ENCODE data around the gene ZRANB1.
"Not testable (repeated sequence)": the region's sequence is repeated elsewhere in the genome, so short reads cannot be mapped to it uniquely, and the experiment has no call there.

Gene ZRANB1

DNA sequence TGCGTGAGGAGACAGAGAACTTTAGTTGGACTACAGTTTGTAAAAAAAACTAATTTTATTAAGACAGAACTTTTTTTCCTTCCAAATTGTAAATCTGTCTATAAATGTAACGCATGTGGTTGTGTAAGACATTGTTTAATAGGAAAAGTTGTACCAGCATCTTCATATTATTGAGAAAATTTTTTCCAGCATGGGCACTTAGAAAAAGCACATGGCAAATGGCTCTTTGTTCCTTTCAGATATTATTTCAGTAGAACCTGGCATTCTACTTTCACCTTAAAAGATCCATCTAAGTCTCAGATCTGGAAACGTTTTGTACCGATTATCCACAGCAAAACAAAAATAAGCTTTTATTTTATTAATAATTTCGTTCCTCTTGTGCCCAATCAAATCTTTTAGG is 43.2 kb downstream of the ZRANB1 start:
- no peaks in the 10 kb centered on the region for H3K9me3 Mint-ChIP-seq
- no peaks in the 10 kb centered on the region for H3K27me3 Mint-ChIP-seq
- H3K4me1 Mint-ChIP-seq (ENCODE audit: low read depth) = peaks cover 26% of the 10 kb centered on the region
- H3K4me3 Mint-ChIP-seq = no peak overlapping the region
- H3K27ac Mint-ChIP-seq = no peak overlapping the region
- peaks cover 96% of the 10 kb centered on the region for H3K36me3 Mint-ChIP-seq (ENCODE audit: low read depth)
- intact Hi-C loops (cut with micrococcal nuclease) = loop anchor here (10.0 kb wide), 2 partner anchors 50 to 750 kb away; no protein-coding TSS in a partner anchor

- Mint-ChIP-seq H3K27me3 (no peaks in the 10 kb centered on the region), H3K4me3 (no peak overlapping the region), H3K36me3 (ENCODE audit: low read depth) (peaks cover 100% of the 10 kb centered on the region), H3K27ac (no peak overlapping the region), H3K4me1 (ENCODE audit: low read depth) (peaks cover 24% of the 10 kb centered on the region), H3K9me3 (no peaks in the 10 kb centered on the region)
- intact Hi-C loops (cut with micrococcal nuclease) = loop anchor here (10.0 kb wide), 2 partner anchors 53 to 747 kb away; no protein-coding TSS in a partner anchor
Measured at GRCh38 chr10:124987788-124988187, 45.9 kb downstream of the ZRANB1 start.

DNA sequence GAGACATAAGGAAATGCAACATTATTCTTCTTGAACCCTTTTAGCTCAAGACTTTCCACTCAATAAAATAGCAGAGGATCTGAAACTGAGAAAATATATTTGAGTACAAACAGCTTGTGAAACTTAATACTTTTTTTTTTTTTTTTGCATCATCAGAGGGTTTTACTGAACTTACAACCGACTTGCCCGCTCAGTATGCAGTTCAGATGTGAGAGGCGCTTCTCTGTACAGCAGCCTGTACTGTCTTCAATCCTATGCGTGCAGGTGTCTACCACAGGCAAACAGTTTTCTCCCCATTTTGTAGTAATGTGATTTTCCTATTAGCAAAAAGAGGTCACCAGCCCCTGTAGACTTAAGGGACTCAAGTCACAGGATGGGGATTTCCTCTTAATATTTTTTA is 46.8 kb downstream of the ZRANB1 start:
- peaks cover 15% of the 10 kb centered on the region for H3K4me1 Mint-ChIP-seq (ENCODE audit: low read depth)
- peaks cover 100% of the 10 kb centered on the region for H3K36me3 Mint-ChIP-seq (ENCODE audit: low read depth)
- H3K4me3 Mint-ChIP-seq, H3K27me3 Mint-ChIP-seq, H3K9me3 Mint-ChIP-seq, H3K27ac Mint-ChIP-seq: not testable (repeated sequence)
- intact Hi-C loops (cut with micrococcal nuclease) = loop anchor here (10.0 kb wide), 2 partner anchors 54 to 746 kb away; no protein-coding TSS in a partner anchor

DNA sequence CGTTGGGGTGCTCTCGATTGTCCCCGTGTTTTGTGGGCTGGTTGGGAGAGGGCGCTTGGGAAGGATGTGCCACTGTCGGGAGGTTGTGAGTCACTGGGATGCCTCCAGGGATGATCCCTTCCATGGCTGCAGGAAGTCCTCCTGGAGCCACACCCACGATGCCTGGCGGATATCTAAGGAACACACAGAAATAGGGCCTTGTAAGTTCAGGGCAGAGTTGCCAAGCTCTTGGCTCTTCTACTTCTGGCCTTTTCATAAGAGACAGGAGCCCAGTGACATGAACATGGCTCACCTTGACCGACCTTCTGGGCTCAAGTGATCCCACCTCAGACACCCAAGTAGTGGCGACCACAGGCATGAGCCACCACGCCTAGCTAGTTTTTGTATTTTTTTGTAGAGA is 47.6 kb downstream of the ZRANB1 start:
- Mint-ChIP-seq H3K27ac (no peak overlapping the region), H3K36me3 (ENCODE audit: low read depth) (peaks cover 100% of the 10 kb centered on the region), H3K27me3 (no peaks in the 10 kb centered on the region), H3K4me3 (no peak overlapping the region), H3K9me3 (no peaks in the 10 kb centered on the region), H3K4me1 (ENCODE audit: low read depth) (peaks cover 9% of the 10 kb centered on the region)
- intact Hi-C loops (cut with micrococcal nuclease) = loop anchor here (10.0 kb wide), 2 partner anchors 55 to 745 kb away; no protein-coding TSS in a partner anchor

DNA sequence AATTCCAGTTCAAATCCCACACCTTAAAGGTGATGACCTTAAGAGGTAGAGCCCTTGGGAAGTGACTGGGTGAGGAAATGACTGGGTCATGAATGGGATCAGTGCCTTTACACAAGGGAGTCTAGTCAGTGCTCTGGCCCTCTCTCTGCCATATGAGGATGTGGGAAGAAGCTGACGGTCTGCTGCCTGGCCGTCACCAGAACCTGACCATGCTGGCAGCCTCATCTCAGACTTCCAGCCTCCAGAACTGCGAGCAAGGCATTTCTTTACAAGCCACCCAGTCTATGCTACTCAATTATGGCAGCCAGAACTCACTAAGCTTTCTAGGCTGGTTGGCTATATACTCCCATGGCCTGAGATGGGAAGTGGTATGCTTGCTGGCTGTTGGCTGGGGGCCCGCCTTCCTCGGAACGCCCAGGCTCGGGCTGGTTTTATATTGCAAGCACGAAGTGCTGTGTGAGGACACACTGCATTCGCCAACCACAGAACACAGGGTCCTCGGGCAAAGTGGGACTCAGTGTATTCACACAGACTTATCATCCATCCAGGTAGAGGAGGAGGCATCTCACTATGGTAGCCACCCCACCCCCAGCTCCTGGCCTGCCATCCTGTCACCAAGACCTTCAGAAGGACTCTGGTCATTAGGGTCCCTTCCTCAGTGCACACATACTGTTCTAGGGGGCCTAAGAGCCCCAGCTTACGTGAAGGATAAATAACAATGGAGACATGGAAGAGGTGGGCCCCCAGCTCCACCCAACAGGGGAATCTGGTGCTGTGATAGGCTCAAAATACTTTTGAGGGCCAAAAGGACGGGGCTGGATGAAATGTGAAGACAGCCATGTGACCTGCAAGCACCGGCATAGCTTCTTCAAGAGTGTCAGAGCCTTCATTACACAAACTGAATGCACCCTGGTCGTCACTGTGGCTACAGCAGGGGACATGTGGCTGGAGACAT is 49.0 kb downstream of the ZRANB1 start:
- Mint-ChIP-seq H3K9me3 (no peaks in the 10 kb centered on the region), H3K27me3 (no peaks in the 10 kb centered on the region), H3K36me3 (ENCODE audit: low read depth) (peaks cover 100% of the 10 kb centered on the region), H3K4me1 (ENCODE audit: low read depth) (peaks cover 4% of the 10 kb centered on the region), H3K27ac (no peak overlapping the region), H3K4me3 (no peak overlapping the region)
- intact Hi-C loops (cut with micrococcal nuclease) = no loop called here

DNA sequence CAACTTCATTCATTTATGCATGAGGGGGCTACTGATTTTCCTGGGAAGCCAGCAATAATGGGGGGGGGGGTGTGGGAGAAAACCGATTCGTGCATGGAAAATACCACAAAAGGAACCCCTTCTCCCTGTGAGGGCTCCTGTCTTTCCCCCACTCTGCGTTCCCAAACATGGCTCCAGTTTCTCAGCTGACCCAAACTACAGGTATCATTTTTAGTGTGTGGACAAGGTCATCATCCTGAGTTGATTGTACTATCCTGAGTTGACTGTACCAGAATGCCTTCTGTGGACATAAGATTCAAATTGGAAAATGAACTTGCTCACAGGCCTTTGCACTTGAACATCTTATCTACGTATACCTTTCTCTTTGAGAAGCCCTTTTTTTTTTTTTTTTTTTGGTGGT is 49.9 kb downstream of the ZRANB1 start:
- H3K9me3 Mint-ChIP-seq = no peaks in the 10 kb centered on the region
- no peak overlapping the region for H3K4me3 Mint-ChIP-seq
- no peak overlapping the region for H3K27ac Mint-ChIP-seq
- intact Hi-C loops (cut with micrococcal nuclease) = no loop called here
- H3K27me3 Mint-ChIP-seq = no peaks in the 10 kb centered on the region
- H3K4me1 Mint-ChIP-seq (ENCODE audit: low read depth) = peaks cover 4% of the 10 kb centered on the region
- peaks cover 100% of the 10 kb centered on the region for H3K36me3 Mint-ChIP-seq (ENCODE audit: low read depth)

DNA sequence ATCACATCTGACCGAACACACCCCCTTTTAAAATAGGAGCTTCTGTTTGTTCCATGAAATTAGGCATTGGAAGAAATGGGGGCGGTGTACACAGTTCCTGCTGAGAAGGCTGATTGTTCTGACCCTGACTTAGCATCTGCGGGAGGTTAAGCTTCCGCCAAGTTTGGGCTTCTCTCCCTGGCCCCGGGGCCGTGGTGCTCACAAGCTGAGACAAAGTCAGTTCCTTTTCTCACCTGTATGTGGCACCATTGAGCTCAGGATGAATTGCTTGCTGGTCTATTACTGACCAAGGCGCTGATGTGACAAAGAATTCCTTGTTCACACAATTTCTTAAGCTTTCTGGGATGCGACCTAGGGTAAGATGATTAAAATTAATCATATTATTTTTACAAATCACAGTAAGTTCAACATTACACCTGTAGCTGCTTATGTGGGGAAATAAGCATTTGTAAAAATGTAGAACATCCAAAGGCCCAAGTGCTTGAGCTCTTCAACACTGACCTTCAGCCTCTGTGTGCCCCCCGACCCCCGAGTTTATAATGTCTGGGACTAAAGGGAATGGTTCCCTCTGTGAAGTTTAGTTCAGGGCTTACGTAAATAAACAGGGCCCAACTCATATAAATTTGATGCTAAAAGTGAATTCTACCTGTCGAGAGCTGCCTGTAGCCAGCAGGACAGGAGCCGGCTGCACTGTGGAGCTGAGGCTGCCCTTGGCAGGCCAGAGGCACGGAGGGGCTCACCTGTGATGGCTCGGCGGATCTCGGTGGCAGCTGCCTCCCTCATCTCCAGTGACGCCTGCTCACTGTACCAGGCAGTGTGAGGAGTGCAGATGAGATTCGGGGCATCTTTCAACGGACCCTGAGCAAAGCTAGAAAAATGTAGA is 50.8 kb downstream of the ZRANB1 start:
- no peak overlapping the region for H3K4me3 Mint-ChIP-seq
- H3K27ac Mint-ChIP-seq = no peak overlapping the region
- H3K4me1 Mint-ChIP-seq (ENCODE audit: low read depth) = peaks cover 4% of the 10 kb centered on the region
- intact Hi-C loops (cut with micrococcal nuclease) = no loop called here
- H3K27me3 Mint-ChIP-seq = no peaks in the 10 kb centered on the region
- no peaks in the 10 kb centered on the region for H3K9me3 Mint-ChIP-seq
- H3K36me3 Mint-ChIP-seq (ENCODE audit: low read depth) = peaks cover 100% of the 10 kb centered on the region

GRCh38 chr10:124993345-124993708 is 51.4 kb downstream of the ZRANB1 start:
- H3K27me3 Mint-ChIP-seq = no peaks in the 10 kb centered on the region

GRCh38 chr10:124993736-124994451 is 52.0 kb downstream of the ZRANB1 start:
- Mint-ChIP-seq H3K4me3 (no peak overlapping the region), H3K4me1 (ENCODE audit: low read depth) (peaks cover 4% of the 10 kb centered on the region), H3K36me3 (ENCODE audit: low read depth) (peaks cover 100% of the 10 kb centered on the region), H3K27me3 (no peaks in the 10 kb centered on the region), H3K27ac (no peak overlapping the region), H3K9me3 (no peaks in the 10 kb centered on the region)
- intact Hi-C loops (cut with micrococcal nuclease) = no loop called here

More at GRCh38 chr10:124993345-124993708, 51.4 kb downstream of the ZRANB1 start:
- no peak overlapping the region for H3K27ac Mint-ChIP-seq
- peaks cover 4% of the 10 kb centered on the region for H3K4me1 Mint-ChIP-seq (ENCODE audit: low read depth)
- no peak overlapping the region for H3K4me3 Mint-ChIP-seq
- H3K9me3 Mint-ChIP-seq = no peaks in the 10 kb centered on the region
- peaks cover 100% of the 10 kb centered on the region for H3K36me3 Mint-ChIP-seq (ENCODE audit: low read depth)
- intact Hi-C loops (cut with micrococcal nuclease) = no loop called here

DNA sequence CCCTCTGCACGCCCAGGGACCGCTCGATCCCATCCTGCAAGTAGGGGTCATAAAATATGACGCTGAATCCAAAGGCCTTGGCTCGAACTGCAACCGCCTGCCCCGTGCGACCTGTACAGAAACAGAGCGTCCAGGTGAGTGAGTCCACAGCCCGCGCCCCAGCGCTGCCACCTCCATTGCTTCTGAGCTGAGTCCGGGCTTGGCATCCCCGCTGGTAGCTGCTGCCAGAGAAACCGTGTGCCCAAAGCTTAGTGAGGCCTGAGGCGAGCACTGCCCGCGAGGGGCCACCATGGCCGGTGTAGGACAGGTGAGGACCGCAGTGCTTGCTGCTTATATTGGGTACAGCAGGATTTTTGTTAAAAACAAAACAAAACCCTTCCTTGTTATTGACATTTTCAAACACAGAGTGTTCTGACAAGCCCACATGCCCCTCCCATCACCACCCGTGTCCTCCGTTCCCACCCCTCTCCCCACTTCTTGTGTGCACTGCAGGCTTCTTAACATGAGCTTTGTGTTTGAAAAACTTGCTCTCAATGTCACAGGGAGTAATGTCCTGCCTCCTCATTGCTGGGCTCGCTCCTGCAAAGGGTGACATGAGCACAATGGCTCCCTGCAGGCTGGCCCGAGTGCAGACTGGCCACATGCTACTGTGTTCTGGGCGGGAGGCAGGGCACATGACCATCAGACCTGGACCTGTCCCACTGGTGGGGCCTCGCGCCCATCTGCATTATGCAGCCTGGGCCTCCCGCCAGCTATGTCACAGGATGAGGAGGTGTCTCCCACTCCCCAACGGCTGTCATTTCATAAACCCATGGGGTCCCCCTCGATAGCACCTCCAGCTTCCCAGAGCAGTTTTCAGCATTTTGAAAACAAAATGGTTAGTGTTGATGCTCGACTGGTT is 52.9 kb downstream of the ZRANB1 start:
- Mint-ChIP-seq H3K4me3 (no peak overlapping the region), H3K9me3 (no peaks in the 10 kb centered on the region), H3K27ac (no peak overlapping the region), H3K27me3 (no peaks in the 10 kb centered on the region), H3K4me1 (ENCODE audit: low read depth) (no peaks in the 10 kb centered on the region), H3K36me3 (ENCODE audit: low read depth) (peaks cover 100% of the 10 kb centered on the region)
- intact Hi-C loops (cut with micrococcal nuclease) = no loop called here

- intact Hi-C loops (cut with micrococcal nuclease) = no loop called here
- Mint-ChIP-seq H3K27me3 (no peaks in the 10 kb centered on the region), H3K4me3 (no peak overlapping the region), H3K4me1 (ENCODE audit: low read depth) (no peaks in the 10 kb centered on the region), H3K27ac (no peak overlapping the region), H3K36me3 (ENCODE audit: low read depth) (peaks cover 100% of the 10 kb centered on the region), H3K9me3 (no peaks in the 10 kb centered on the region)
Measured at GRCh38 chr10:124995605-124996004, 53.7 kb downstream of the ZRANB1 start.

DNA sequence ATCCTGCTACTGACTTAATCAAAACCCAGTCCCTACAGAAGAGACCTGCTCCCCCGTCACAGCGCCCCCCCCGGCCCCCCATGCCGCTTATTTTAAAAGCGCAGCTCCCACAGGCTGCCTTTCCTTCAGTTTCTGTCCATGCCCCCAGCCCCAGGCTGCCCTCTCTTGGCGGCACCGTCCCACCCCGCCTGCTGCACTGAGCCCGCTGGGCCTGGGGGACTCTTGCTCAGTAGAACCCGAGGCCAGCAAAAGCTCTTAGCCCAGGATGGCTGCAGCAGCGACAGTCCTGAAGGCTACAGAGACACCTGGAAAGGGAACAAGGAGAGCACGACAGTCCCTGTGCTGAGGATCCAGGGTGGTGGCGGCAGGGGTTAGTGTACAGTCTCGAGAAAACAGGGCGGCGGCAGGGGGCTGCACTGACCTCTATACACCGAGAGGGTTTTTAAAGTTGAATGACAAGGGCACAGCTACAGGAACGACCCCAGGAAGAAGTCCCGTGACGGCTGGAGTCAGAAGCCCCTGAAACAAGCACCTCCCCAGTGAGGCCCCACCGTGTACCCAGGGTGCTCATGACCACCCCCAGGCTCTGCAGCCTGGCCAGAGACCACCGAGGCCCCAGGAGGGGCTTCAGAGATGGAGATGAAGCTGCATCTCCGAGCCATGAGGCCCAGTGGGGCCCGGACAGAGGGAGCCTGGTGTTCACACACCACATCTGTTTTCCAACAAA is 54.4 kb downstream of the ZRANB1 start:
- Mint-ChIP-seq H3K4me1 (ENCODE audit: low read depth) (no peaks in the 10 kb centered on the region), H3K27me3 (no peaks in the 10 kb centered on the region), H3K9me3 (no peaks in the 10 kb centered on the region), H3K4me3 (no peak overlapping the region), H3K36me3 (ENCODE audit: low read depth) (peaks cover 100% of the 10 kb centered on the region), H3K27ac (no peak overlapping the region)
- intact Hi-C loops (cut with micrococcal nuclease) = no loop called here
